Panc1 (cell line): ENCODE results near the gene PRPF4.

ENCODE experiments used
- POLR2AphosphoS5 ChIP-seq: IDR thresholded peaks from 2 replicates; pipeline ENCODE4 v1.6.1; 2012; ENCODE audit warnings: mild to moderate bottlenecking, low read depth, low read length, moderate library complexity
- TF ChIP-seq, protein P1 (sequence below): fragments of 450-650 bp; IDR thresholded peaks from 2 replicates; pipeline ENCODE4 v1.5.1; 2017; ENCODE audit warnings: mild to moderate bottlenecking

DNA sequence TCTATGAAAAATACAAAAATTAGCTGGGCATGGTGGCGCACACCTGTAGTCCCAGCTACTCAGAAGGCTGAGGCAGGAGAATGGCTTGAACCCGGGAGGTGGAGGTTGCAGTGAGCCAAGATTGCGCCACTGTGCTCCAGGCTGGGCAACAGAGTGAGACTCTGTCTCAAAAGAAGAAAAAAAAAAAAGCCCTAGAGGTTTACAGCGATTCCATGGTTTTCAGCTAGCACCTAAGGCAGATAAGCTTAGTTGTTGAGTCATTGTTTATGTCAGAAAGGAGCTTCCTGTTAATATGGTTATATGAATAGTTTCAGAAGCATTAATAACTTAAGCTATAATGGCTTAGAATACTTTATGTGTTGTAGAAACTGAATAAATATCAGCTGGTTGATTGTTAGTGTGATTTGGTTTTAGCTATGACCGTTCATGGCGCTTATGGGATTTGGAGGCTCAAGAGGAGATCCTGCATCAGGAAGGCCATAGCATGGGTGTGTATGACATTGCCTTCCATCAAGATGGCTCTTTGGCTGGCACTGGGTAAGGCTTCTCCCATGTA is 14.7 kb downstream of the PRPF4 start:
- no peak for TF ChIP-seq POLR2AphosphoS5
- TF ChIP-seq, protein P1, sequence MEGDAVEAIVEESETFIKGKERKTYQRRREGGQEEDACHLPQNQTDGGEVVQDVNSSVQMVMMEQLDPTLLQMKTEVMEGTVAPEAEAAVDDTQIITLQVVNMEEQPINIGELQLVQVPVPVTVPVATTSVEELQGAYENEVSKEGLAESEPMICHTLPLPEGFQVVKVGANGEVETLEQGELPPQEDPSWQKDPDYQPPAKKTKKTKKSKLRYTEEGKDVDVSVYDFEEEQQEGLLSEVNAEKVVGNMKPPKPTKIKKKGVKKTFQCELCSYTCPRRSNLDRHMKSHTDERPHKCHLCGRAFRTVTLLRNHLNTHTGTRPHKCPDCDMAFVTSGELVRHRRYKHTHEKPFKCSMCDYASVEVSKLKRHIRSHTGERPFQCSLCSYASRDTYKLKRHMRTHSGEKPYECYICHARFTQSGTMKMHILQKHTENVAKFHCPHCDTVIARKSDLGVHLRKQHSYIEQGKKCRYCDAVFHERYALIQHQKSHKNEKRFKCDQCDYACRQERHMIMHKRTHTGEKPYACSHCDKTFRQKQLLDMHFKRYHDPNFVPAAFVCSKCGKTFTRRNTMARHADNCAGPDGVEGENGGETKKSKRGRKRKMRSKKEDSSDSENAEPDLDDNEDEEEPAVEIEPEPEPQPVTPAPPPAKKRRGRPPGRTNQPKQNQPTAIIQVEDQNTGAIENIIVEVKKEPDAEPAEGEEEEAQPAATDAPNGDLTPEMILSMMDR = no peak
